Ramos (cell line): Measurements from ENCODE around the gene C19orf85.
"Not testable (repeated sequence)": the region's sequence is repeated elsewhere in the genome, so short reads cannot be mapped to it uniquely, and the experiment has no call there.

ENCODE experiments used
- in situ Hi-C: fragments of 300-500 bp; cut with MboI; formaldehyde crosslinking; loops from one replicate; pipeline ENCODE4 v1.14.3; 2022; ENCODE audit warnings: low sequenced_read_pairs; ENCODE audit not compliant: unreplicated experiment

Gene C19orf85

GRCh38 chr19:55464662-55465054, at the start of gene C19orf85:
Gene C19orf85, minus strand, starts transcription at chr19:55464751. Its CDS starts 197 bp downstream, at chr19:55464554.
- in situ Hi-C loops = no loop called here

- in situ Hi-C loops = no loop called here
Measured at GRCh38 chr19:55508120-55508519, 43.6 kb upstream of the C19orf85 start.

GRCh38 chr19:55504981-55505380, 40.4 kb upstream of the C19orf85 start:
- in situ Hi-C loops = no loop called here

GRCh38 chr19:55504252-55504603, 39.7 kb upstream of the C19orf85 start:
- in situ Hi-C loops = no loop called here

GRCh38 chr19:55503502-55504251, 39.1 kb upstream of the C19orf85 start:
- in situ Hi-C loops = no loop called here

GRCh38 chr19:55503157-55503501, 38.6 kb upstream of the C19orf85 start:
- in situ Hi-C loops = no loop called here

GRCh38 chr19:55502197-55502952, 37.8 kb upstream of the C19orf85 start:
- in situ Hi-C loops = no loop called here

GRCh38 chr19:55500368-55500952, 35.9 kb upstream of the C19orf85 start:
- in situ Hi-C loops = no loop called here

- in situ Hi-C loops = no loop called here
Measured at GRCh38 chr19:55498246-55498840, 33.8 kb upstream of the C19orf85 start.

GRCh38 chr19:55497763-55498162, 33.2 kb upstream of the C19orf85 start:
- in situ Hi-C loops = no loop called here

GRCh38 chr19:55496820-55497219, 32.3 kb upstream of the C19orf85 start:
- in situ Hi-C loops = not testable (repeated sequence)

- in situ Hi-C loops = no loop called here
Measured at GRCh38 chr19:55495646-55496349, 31.2 kb upstream of the C19orf85 start.

- in situ Hi-C loops = no loop called here
Measured at GRCh38 chr19:55494172-55494761, 29.7 kb upstream of the C19orf85 start.

- in situ Hi-C loops = no loop called here
Measured at GRCh38 chr19:55493645-55494171, 29.2 kb upstream of the C19orf85 start.

GRCh38 chr19:55493052-55493644, 28.6 kb upstream of the C19orf85 start:
- in situ Hi-C loops = no loop called here

GRCh38 chr19:55492362-55492944, 27.9 kb upstream of the C19orf85 start:
- in situ Hi-C loops = no loop called here

GRCh38 chr19:55491546-55492360, 27.2 kb upstream of the C19orf85 start:
- in situ Hi-C loops = no loop called here
